NCI-H345 treated with DMSO at 0.1 percent for 48 hours (cell line): ENCODE measurements around the gene FOXP1.

Source experiments
- DNase-seq: peaks from one replicate; lab custom pipeline; 2025; ENCODE audit not compliant: unreplicated experiment; lab: John Stamatoyannopoulos, UW

The FOXP1 gene

DNA sequence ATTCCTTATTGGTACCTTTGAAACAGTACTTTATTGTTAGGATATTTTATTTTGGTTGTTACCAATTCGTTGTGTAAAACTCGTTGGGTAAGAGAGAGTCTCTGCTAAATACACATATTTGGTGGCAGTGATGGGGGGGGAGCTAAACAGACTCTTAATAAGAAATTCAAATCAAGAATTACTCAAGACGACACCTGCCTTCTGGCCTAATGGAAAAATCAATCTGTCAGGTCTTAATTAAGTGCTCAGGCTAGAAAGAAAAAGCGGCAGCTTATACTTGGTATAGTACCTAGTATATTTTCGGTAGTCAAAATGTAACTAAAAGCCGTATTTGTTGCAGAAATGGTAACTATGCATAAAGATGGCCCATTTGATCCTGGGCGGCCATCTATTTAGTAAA is 18.2 kb downstream of the FOXP1 start:
- DNase-seq: no peak

DNA sequence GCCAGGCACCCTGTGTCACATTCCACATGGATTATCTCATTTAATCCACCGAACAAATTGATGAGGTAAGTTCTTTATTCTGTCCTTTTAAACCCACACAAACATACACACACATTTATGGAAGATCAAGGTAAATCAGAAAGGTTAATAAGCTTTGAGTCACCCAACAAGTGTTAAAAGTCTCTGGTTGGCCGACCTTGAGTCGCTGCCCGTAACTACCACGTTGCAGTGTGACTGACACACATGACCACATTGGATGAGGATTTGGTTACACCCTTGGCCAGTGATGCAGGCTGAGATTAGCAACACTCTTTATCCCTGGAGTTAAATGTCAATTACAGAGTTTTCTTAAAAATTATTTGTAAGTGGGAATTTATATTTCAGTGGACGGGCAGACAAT is 19.2 kb downstream of the FOXP1 start:
- no peak for DNase-seq

- no peak for DNase-seq
These were observed 19.7 kb downstream of the FOXP1 start for GRCh38 chr3:71563827-71564226.

- no peak for DNase-seq
These were observed 20.6 kb downstream of the FOXP1 start for GRCh38 chr3:71562938-71563337.

DNA sequence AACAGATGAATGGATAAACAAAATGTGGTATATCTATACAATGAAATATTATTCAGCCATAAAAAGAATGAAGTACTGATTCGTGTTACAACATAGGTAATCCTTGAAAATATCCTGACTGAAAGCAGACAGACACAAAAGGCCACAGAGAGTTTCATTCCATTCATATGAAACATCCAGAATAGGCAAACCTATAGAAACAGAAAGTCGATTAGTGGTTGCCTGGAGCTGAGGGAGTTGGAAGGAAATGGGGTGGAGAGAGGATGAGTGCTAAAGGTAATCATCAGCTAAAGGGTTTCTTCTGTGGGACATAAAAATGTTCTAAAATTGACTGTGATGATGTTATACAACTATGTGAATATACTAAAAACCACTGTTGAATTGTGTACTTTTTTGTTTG is 22.9 kb downstream of the FOXP1 start:
- DNase-seq: no peak

DNA sequence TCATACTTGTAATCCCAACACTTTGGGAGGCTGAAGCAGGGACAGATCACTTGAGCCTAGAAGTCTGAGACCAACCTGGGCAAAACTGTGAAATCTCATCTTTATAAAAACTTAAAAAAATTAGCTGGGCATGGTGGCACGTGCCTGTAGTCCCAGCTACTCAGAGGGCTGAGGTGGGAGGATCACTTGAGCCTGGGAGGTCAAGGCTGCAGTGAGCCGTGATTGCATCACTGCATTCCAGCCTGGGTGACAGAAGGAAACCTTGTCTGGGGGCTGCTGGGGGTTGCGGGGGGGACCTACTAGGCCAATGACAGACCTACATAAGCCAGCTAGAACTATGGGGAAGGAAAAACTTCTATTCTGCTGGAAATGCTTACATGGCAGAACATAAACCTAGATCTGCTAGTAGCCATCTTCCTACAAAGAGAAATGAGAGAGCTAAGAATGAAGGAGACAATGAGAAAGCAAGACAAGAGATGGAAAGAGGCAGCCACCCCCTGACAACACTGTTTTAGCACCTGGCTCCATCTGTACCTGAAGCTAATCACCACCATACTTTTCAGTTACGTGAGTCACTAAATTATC is 23.9 kb downstream of the FOXP1 start:
- no peak for DNase-seq

GRCh38 chr3:71559021-71559420 is 24.5 kb downstream of the FOXP1 start:
- DNase-seq: no peak

GRCh38 chr3:71554649-71555048 is 28.9 kb downstream of the FOXP1 start:
- no peak for DNase-seq

GRCh38 chr3:71551311-71551919 is 32.1 kb downstream of the FOXP1 start:
- DNase-seq: no peak

- no peak for DNase-seq
These were observed 33.6 kb downstream of the FOXP1 start for GRCh38 chr3:71549951-71550350.

DNA sequence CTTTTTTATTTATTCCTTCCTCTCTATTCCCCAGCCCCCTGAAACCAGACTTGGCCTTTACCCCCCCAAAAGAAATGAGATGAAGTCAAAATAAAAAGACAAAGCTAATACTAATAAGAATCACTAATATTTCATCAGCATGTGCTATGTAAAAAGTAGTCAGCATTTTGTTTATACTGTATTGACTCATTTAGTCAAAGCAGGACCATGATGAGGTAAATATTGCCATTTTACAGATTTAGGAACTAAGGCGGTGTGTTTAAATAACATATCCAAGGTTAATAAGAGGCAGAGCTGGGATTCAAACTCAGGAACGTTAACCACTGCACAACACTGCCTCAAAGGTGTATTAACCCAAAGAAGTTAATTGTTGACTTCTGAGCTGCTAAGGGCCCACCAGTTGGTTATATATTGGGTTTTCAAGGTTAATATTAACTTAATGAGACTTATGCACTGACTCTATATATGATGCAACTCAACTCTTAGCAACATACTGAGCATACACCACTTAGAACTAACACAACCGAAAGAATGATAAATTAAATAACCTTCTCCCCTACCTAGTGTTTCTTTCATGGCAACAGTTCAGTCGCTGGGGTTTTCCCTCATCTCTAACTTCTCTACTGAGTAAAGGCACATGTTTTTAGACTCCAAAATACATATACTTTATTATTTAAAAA is 34.7 kb downstream of the FOXP1 start:
- DNase-seq: no peak

- no peak for DNase-seq
These were observed 36.0 kb downstream of the FOXP1 start for GRCh38 chr3:71547249-71548198.

DNA sequence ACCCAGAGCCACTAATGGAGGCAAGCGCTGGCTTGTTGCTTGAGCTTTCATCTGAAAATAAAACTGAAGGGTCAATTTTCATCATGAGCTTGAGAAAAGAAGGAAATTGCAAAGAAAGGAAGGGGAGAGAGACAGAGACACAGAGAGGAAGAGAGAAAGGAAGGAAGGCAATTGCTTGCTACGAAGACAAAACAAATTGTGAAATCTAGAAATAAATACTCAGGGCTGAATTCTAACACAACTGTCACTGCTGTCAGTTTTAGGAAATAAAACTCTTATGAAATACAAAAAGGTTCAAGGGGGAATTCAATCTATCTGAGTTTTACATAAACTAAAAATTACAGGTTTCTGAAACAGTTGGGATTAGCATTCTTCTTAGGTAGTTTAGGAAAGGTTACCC is 36.7 kb downstream of the FOXP1 start:
- no peak for DNase-seq

DNA sequence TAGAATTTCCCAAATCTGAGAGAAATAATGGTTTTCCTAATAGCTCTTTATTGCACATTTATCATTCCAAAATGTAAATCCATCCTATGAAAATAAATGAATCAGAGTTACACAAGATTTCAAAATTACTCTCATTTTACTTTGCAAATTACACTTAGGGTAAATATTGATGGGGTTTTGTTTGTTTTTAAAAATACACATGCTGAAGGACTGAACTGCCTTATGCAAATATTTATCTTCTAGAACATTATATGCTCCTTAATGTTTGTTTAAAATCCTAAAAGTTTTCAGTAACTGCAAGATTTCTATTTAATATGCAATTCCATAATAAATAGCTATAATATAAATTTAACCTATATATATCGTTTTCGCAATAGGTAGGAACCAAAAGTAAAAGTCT is 38.2 kb downstream of the FOXP1 start:
- no peak for DNase-seq

- DNase-seq: no peak
These were observed 40.0 kb downstream of the FOXP1 start for GRCh38 chr3:71543371-71544016.

DNA sequence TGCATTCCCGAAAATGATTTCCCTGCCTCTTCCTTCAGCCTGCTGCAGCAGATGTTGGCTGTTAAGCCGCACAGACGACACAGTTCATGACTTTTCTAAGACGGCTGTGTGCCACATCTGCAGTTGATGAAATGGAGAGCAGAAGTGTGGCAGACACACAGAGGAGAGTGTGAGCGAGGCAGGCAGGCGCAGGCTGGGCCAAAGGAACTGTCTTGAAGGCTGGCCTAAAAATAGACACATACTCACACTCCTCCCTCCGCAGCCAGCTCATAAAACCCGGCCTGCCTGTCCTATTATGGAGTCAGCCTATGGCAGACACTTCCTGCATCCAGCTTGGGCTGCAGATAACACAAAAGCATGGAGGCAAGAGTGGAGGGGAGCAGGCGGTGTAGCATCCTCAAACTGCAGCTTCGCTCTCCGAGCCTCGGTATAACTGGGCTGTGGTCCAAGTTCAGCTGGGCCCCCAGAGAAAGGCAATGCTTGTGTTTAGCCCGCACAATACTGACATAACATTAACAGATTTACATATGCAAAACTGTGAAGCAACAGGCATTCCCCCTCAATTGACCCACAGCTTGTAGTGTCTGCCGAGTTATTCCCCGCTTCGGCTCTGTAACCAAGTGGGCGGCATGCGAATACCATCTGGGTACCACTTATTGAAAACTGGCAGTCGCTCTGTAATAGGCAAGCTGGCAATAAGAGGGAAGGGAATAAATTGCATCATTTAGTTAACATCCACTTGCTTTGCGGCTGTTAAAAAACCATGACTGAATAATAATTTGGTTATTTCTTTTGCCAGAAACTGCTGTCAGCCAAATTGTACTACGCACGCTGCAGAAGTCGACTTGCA is 40.8 kb downstream of the FOXP1 start:
- DNase-seq: no peak

DNA sequence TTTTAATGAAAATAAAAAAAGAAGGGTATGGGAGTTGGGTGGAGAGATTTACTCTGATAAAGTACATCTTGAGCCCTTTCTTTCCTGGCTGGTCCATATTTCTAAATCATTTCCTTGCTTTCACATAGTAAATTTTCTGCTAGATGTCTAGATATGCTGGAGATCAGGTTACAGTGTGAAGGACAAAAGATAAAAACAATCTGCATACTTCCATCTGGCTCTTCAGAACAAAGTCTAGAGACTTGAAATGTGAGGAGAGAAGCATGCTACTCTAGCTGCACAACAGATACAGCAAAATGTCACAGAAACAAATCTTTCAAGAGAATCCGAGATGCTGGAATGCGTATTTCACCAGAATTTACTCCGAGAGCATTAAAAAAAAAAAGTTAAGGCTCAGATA is 42.2 kb downstream of the FOXP1 start:
- no peak for DNase-seq

GRCh38 chr3:71537211-71537611 is 46.3 kb downstream of the FOXP1 start:
- DNase-seq: no peak

GRCh38 chr3:71536376-71536965 is 47.1 kb downstream of the FOXP1 start:
- no peak for DNase-seq

- no peak for DNase-seq
These were observed 49.9 kb downstream of the FOXP1 start for GRCh38 chr3:71533588-71533987.
